K562 (cell line): ENCODE measurements around the gene HRAS. TPM values are rescaled to one million over a fixed set of nuclear protein-coding genes. Genes with fewer than 3 reads are reported as not detected.

Source experiments
- BCOR ChIP-seq: fragments of 450-650 bp; IDR thresholded peaks from 2 replicates; pipeline ENCODE4 v1.6.1; 2016
- CHD7 ChIP-seq: fragments of 200-600 bp; sonication (generic); IDR thresholded peaks from one replicate; pipeline ENCODE4 v1.6.1; 2012; ENCODE audit warnings: mild to moderate bottlenecking, low read depth, low read length, inconsistent platforms
- CREB3 ChIP-seq: fragments of 450-650 bp; conservative IDR thresholded peaks from 2 replicates; pipeline ENCODE4 v1.6.1; 2016; ENCODE audit warnings: missing genetic modification characterization, low read depth, mild to moderate bottlenecking, missing compliant biosample characterization, moderate library complexity
- PTTG1 ChIP-seq: fragments of 450-650 bp; IDR thresholded peaks from 2 replicates; pipeline ENCODE4 v1.6.1; 2016; ENCODE audit warnings: low read depth, mild to moderate bottlenecking, missing genetic modification characterization, missing compliant biosample characterization
- SIN3A ChIP-seq, 2 experiments: fragments of 150-350 bp in 1 of 2; IDR thresholded peaks; 2 replicates each; pipeline ENCODE4 v1.6.1; 2011 to 2016; ENCODE audit warnings: borderline replicate concordance in 2 of 2, low read depth in 2 of 2, low read length in 2 of 2, mild to moderate bottlenecking in 2 of 2, moderate library complexity in 2 of 2; ENCODE audit not compliant: control insufficient read depth in 1 of 2
- SREBF1 ChIP-seq: fragments of 150-350 bp; IDR thresholded peaks from 2 replicates; pipeline ENCODE4 v1.6.1; 2014; ENCODE audit warnings: antibody characterized with exemption, low read depth, low read length, borderline replicate concordance
- TRIM24 ChIP-seq, 2 experiments: fragments of 450-650 bp; IDR thresholded peaks; 2 replicates each; pipeline ENCODE4 v1.6.1; 2016
- ZC3H11A ChIP-seq: IDR thresholded peaks from 2 replicates; pipeline ENCODE4 v1.6.1; 2012; ENCODE audit warnings: low read depth, low read length, improper control_type of control experiment
- ZNF584 ChIP-seq: fragments of 200-800 bp; sonication (Bioruptor generic); IDR thresholded peaks from 2 replicates; pipeline ENCODE4 v1.6.1; 2016; ENCODE audit warnings: low read depth, mild to moderate bottlenecking, missing genetic modification characterization, missing compliant biosample characterization
- polyA plus RNA-seq, 8 experiments: library from polyadenylated mRNA; depleted of rRNA in 4 of 8; stranded (reverse) in 5 of 8; unstranded in 3 of 8; fragments of >200 nt; fragmentation: Nextera tagmentation in 2 of 8; fragmentation: Illumina TruSeq in 1 of 8; extraction: Ambion mirVana in 2 of 8; extraction: Trizol in 1 of 8; gene quantifications; 2 replicates each; pipeline versions ENCODE4 v1.2.1 to v1.2.3, GENCODE V29; 2011 to 2014; ENCODE audit warnings: inconsistent platforms in 1 of 8, missing spikeins in 1 of 8
- total RNA-seq, 7 experiments: library from RNA; depleted of rRNA in 6 of 7; stranded (reverse); fragments of >200 nt in 6 of 7; fragmentation: Illumina TruSeq in 2 of 7; extraction: Trizol in 2 of 7; gene quantifications; 2 replicates each; pipeline versions ENCODE4 v1.2.1 to v1.2.3, GENCODE V29; 2011 to 2021; ENCODE audit warnings: low replicate concordance in 1 of 7

Gene HRAS
- total and polyA plus RNA-seq, 9 of the 15 experiments (the other 6 are each of a cell fraction or from before 2014, with no cell fraction given) = 2.8 to 73.5 (median 29.6) TPM

GRCh38 chr11:575996-576768 lies 40.8 kb upstream of the HRAS start, which contains the start of gene PHRF1 (continued):
- TF ChIP-seq CHD7 = no peak
- peak; percentile 96 for TF ChIP-seq SREBF1
- peak in 1 of 2 experiments; percentile 72; a peak in 2 of 4 replicates for TF ChIP-seq TRIM24 (IDR thresholded peaks at IDR 0.05)
- no peak for TF ChIP-seq CREB3
- no peak for TF ChIP-seq BCOR
- TF ChIP-seq ZNF584 (CRISPR knock-in tag) = no peak
- no peak for TF ChIP-seq PTTG1 (tag)
- TF ChIP-seq SIN3A (IDR thresholded peaks at IDR 0.05; ENCODE audit: borderline replicate concordance in 2 of 2, control insufficient read depth in 1 of 2, low read depth in 2 of 2, low read length in 2 of 2) = peak; percentile 67 to 93; a peak in 2 of 4 replicates
- TF ChIP-seq ZC3H11A = no peak
